T47D (cell line): ENCODE results near the gene C1QTNF12.

Experiments used
- DNase-seq, 2 experiments: peaks; one replicate each; pipeline versions ENCODE4 v3.0.0 to v3.0.0-alpha.2; 2011 to 2012; ENCODE audit warnings: low read depth in 1 of 2, low spot score in 1 of 2
- JUND ChIP-seq: IDR thresholded peaks from 2 replicates; pipeline ENCODE4 v1.6.1; 2012; ENCODE audit warnings: low read depth
- in situ Hi-C: cut with HindIII; loops from 2 replicates; pipeline ENCODE4 v1.10.0; 2016; ENCODE audit warnings: low sequenced_read_pairs, low pct_unique_long_range_greater_than_20kb

C1QTNF12 gene

DNA sequence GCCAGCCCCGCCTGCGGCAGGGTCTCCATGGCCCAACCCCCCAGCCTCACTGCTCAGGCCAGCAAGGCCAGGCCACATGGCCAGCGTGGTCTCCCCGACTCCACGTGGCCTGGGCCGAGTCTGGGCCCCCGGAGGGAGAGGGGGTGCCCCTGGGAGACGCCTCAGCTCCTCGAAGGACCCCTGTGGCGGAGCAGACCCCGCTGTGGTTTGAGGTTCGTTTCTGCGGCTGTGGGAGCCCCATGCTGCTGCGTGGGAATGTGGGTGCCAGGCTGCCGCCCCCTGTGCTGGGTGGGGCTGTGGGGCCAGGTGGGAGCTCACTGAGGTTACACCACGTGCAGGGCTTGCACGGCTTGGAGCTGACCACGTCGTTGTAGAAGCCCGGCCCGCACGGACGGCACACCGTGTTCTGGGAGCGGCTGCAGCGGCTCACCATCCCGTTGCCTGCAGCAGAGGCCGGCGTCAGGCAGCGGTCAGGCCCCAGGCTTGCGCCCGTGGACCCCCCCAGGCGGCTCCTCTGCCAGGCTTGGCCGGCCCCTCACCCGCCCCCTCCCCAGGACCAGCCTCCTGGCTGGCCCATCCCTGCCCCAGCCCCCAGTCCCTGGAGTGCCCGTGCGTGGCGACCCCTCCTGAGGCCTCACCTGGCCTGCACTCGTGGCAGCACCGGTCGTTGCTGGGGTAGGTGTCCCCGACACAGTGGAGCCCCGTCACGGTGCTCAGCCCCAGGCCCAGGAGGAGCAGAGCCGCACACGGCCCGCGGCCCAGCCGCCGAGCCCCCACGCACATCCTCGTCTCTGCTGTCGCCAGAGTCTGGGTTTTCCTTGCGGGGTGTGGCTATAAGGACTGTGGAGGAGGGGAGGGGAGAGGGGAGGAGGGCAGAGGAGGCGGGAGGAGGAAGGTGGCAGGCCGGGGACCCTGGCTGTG lies 32.9 kb downstream of the C1QTNF12 start, which contains the start of gene TNFRSF4:
TNFRSF4 (minus strand) TSS at position 809 of the 921 bp plus-strand sequence; CDS start at position 783, 26 bp downstream.
- no peak for DNase-seq
- TF ChIP-seq JUND, result no peak
- in situ Hi-C loops, result no loop called here

DNA sequence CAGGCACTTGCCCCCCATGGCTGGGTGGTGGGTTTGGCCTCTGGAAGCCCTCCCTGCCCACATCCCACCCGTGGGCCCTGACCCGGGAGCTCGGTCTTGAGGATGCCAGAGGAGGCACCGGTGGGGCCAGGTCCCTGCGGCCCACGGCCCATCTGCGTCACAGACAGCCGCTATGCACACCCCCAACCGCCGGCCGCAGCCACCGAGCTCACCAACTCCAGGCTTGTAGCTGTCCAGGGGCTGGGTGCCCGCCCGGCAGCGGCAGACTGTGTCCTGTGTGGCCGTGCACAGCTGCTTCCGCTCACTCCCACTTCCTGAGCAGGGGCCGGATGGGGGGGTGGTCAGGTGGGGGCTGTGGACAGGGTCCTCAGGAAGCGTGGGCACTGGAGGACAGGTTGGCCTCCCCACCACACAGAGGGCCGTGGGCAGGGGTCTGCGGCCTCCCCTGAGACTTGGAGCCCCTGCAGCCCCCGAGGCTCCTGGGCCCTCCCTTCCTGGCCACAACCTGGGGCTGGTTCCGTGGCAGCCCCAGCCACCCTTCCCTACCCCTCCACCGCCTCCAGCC lies 33.7 kb downstream of the C1QTNF12 start:
- in situ Hi-C loops, result no loop called here

DNA sequence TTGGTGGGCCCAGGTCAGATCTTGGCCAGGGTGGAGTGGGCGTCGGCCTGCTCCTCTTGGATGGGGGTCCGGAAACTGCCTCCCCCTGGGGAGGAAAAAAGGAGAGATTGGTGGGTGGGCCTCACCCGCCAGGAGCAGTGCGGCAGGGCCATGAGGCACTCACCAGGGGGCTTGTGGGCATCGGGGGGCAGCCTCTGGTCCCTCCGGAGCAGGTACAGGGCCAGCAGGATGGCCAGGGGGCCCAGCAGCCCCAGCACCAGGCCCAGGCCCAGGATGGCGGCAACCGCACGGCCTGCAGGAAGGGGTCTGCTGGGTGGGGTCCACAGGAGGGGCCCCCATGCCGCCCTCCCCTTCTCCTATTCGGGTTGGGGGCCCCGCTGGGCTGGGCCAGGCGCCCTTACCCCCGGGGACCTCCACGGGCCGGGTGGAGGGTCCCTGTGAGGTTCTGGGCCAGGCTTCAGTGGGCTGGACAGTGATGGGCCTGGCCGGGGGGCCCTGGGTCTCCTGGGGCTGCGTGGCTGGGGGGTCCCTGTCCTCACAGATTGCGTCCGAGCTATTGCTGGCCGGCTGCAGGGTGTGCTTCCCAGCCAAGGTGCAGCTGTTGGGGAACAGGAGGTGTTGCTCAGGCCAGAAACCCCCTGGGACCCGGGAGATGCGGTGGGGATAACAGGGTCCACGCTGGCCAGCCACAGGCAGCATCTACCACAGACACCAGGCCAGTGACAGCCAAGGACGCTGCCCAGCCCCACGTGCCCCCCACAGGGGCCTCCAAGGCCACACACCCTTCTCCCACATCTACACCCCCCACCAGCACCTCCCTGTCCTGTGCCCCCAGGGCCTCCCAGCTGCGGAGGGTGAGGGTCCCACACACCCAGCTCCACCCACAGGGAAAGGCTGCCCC lies 34.7 kb downstream of the C1QTNF12 start:
- DNase-seq, result no peak
- in situ Hi-C loops, result no loop called here
- TF ChIP-seq JUND, result no peak

More for the DNA sequence above, 33.7 kb downstream of the C1QTNF12 start:
- TF ChIP-seq JUND, result no peak
- no peak for DNase-seq

DNA sequence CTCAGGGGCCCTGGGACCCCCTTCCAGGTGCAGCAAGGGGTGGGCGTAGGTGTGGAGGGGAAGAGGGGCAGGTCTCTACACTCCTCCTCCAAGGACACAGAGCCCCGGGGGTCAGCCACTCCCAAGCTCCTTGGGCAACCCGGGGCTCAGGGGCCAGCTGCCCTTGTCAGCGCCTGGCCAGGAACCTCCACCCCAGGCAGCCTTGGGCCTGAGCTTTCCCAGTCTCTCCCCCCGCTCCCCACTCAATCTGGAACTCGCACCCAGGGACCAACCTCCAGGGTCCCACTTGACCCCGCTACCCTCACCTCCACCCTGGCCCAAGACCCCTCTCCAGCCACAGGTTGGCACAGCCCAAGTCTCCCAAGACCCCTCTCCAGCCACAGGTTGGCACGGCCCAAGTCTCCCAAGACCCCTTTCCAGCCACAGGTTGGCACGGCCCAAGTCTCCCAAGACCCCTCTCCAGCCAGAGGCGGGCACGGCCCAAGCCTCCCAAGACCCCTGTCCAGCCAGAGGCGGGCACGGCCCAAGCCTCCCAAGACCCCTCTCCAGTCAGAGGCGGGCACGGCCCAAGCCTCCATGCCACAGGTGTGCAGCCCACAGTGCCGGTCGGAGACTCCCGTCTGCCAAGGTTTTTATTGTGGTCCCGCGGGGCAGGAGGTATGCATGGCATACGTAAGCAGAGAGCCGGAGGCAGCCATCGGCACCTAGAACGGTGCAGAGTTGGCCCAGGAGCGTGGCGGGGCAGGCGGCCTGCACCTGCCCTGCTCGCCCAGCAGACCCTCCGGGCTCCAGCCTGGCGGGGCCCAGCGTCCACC lies 35.6 kb downstream of the C1QTNF12 start:
- in situ Hi-C loops, result no loop called here
- no peak for DNase-seq
- TF ChIP-seq JUND, result no peak

DNA sequence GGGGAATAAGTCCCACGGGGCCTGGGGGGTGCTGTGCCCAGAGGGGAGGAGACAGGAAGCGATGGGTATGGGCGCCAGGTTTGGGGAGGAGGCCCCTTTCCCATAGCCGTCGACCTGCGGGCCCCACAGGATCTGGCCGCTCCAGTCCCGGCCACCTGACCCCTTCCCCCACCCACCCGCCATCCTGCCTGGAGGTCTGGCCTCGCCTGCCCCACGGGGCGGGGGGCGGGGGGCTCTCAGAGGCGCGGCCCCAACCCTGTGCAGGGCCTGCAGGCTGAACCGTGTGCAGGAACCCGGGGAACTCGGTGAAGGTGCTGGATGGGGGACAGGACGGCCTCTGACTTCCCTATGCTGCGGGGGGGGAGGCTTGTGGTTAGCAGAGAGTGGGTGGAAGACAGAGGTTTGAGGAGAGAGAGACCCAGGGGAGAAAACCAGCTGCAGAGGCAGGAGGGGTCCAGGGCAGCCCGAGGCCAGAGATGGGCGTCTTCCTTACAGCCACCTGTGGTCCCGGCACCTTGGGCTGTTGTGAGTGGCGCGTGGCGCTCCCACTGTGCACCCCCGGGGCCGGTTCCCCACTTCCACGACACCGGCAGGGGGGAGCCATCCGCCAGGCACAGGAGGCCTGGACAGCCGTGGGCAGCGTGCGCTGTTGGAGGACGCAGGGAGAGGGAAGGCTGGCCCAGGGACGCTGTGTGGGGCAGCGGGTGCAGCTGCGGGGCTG lies 37.6 kb downstream of the C1QTNF12 start:
- in situ Hi-C loops, result no loop called here
- no peak for DNase-seq

DNA sequence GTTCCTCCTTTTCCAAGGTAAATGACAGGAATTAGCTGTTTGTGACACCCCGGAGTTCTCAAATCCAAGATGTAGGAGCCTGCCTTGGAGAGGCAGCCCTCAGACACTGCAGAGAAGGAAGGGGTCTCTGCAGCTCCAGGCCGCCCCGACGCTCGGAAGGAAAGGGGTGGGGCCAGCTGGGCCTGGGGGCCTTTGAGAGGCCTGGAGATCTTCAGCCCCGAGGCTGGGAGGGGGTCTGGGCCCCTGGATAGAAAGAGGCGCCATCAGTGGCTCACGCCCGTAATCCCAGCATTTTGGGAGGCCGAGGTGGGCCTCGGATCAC lies 39.0 kb downstream of the C1QTNF12 start:
- TF ChIP-seq JUND, result no peak
- DNase-seq, result no peak
- in situ Hi-C loops, result no loop called here

More for the DNA sequence above, 37.6 kb downstream of the C1QTNF12 start:
- TF ChIP-seq JUND, result no peak

- in situ Hi-C loops, result no loop called here
- no peak for TF ChIP-seq JUND
- no peak for DNase-seq
These were observed 39.5 kb downstream of the C1QTNF12 start for GRCh38 chr1:1206966-1207531.

DNA sequence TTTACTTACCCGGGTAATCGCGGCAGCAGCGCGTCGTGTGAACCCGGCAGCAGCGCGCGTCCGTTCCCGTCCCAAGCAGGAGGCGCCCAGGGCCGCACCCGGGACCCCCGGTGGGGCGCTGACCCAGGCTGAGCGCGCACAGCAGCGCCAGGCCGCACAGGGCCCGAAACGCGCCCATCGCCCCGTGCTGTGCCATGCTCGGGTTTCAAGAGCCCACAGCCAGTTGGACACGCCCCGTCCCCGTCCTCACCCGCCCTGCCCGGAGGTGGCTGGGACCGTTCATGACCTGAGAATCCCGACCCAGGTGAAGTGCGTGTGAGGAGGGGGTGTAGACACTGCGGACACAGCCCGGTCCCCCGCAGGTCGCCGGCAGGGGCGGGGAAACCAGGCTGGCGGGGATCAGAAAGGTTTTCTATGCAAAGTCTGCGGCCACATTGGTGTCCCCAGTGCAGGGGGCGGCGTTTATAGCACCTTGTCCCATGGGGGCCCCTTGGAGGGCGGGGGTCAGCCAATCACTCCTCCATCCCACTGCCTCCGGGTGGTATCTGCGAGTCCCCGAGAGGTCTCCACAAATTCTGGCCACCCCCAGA lies 40.1 kb downstream of the C1QTNF12 start, which contains the start of gene TNFRSF18:
TNFRSF18 (minus strand) TSS at position 217 of the 590 bp plus-strand sequence; CDS start at position 196, 21 bp downstream.
- in situ Hi-C loops, result no loop called here
- TF ChIP-seq JUND, result no peak
- DNase-seq, result peak; percentile 67 to 68

- DNase-seq, result no peak
- in situ Hi-C loops, result no loop called here
- TF ChIP-seq JUND, result no peak
These were observed 40.6 kb downstream of the C1QTNF12 start for GRCh38 chr1:1205769-1206375.
